Spleen (tissue), 7 donors: ENCODE data around the gene POLR1B.

Source experiments
- POLR2A ChIP-seq, 3 donors: fragments of 450-650 bp; IDR thresholded peaks; one replicate each; pipeline ENCODE4 v1.5.1; 2017; ENCODE audit warnings: antibody characterized with exemption in 3 of 3, mild to moderate bottlenecking in 1 of 3
- POLR2AphosphoS5 ChIP-seq, 3 donors: sonication (generic); formaldehyde crosslinking; IDR thresholded peaks; one replicate each; pipeline ENCODE4 v1.5.1; 2017; ENCODE audit warnings: antibody characterized with exemption in 3 of 3
- TF ChIP-seq, protein P1 (sequence below), 11 experiments: fragments of 200-600 bp in 7 of 11; fragments of 450-650 bp in 4 of 11; sonication (generic) in 4 of 11; IDR thresholded peaks in 8 of 11; conservative IDR thresholded peaks in 3 of 11; 1 replicate in 7 of 11; 2 replicates in 4 of 11; pipeline versions ENCODE4 v1.4.0 to v1.8.0; 2016 to 2021; ENCODE audit warnings: antibody characterized with exemption in 11 of 11, inconsistent platforms in 4 of 11, mild to moderate bottlenecking in 1 of 11
- donor health status: DM: no; HTN: no; CAD: no; lungs with moderate emphysema.
- donor health status: DM: no; HTN: no; CAD: no.
- donor health status: DM: no; HTN: no; CAD: no.

DNA sequence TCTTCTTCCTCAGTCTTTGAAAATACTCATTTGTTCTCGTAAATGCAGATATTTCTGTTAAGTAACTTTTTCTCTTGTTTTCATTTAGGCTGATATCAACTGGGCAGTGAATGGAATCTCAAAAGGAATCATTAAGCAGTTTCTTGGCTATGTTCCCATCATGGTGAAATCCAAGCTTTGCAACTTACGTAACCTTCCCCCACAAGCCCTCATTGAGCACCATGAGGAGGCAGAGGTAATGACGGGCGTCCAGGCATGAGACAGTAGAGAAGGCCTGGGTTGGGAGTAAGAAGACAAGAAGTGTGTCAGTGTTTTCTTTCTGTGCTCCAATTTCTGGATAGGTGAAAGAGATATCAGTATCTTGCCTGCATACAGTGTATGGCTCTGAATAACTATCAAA is 5.1 kb downstream of the POLR1B start:
- TF ChIP-seq, protein P1, sequence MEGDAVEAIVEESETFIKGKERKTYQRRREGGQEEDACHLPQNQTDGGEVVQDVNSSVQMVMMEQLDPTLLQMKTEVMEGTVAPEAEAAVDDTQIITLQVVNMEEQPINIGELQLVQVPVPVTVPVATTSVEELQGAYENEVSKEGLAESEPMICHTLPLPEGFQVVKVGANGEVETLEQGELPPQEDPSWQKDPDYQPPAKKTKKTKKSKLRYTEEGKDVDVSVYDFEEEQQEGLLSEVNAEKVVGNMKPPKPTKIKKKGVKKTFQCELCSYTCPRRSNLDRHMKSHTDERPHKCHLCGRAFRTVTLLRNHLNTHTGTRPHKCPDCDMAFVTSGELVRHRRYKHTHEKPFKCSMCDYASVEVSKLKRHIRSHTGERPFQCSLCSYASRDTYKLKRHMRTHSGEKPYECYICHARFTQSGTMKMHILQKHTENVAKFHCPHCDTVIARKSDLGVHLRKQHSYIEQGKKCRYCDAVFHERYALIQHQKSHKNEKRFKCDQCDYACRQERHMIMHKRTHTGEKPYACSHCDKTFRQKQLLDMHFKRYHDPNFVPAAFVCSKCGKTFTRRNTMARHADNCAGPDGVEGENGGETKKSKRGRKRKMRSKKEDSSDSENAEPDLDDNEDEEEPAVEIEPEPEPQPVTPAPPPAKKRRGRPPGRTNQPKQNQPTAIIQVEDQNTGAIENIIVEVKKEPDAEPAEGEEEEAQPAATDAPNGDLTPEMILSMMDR (IDR thresholded peaks at IDR 0.05 in 8 of 11, conservative IDR thresholded peaks at IDR 0.05 in 3 of 11): no peak
- TF ChIP-seq POLR2AphosphoS5 (IDR thresholded peaks at IDR 0.05) (no peak), POLR2A (IDR thresholded peaks at IDR 0.05) (no peak)
